Endothelial cell of umbilical vein (primary cell): Measurements from ENCODE around the gene CHCHD3.

Experiments
- EZH2 ChIP-seq: IDR thresholded peaks from 2 replicates; pipeline ENCODE4 v1.6.1; 2012; ENCODE audit warnings: borderline replicate concordance, low read depth, mild to moderate bottlenecking, moderate library complexity, low read length, inconsistent platforms; ENCODE audit not compliant: severe bottlenecking
- JUN ChIP-seq: IDR thresholded peaks from 2 replicates; pipeline ENCODE4 v1.6.1; 2011; ENCODE audit warnings: borderline replicate concordance, low read depth; ENCODE audit not compliant: insufficient read length, insufficient read depth
- POLR2A ChIP-seq: IDR thresholded peaks from 2 replicates; pipeline ENCODE4 v1.6.1; 2012; ENCODE audit warnings: low read depth, mild to moderate bottlenecking, control low read depth, low read length
- POLR2AphosphoS5 ChIP-seq: IDR thresholded peaks from 2 replicates; pipeline ENCODE4 v1.6.1; 2012; ENCODE audit warnings: low read depth, mild to moderate bottlenecking, control low read depth, low read length, moderate library complexity; ENCODE audit not compliant: insufficient read depth
- TF ChIP-seq, protein P1 (sequence below), 2 donors: IDR thresholded peaks; 1 replicate in 1 of 2; 2 replicates in 1 of 2; pipeline ENCODE4 v1.5.1; 2011; ENCODE audit warnings: low read length in 2 of 2, mild to moderate bottlenecking in 2 of 2, moderate library complexity in 2 of 2, control low read depth in 1 of 2, inconsistent platforms in 1 of 2, low read depth in 1 of 2; ENCODE audit not compliant: insufficient read depth in 1 of 2; ENCODE audit errors: extremely low read depth in 1 of 2
- TF ChIP-seq, protein P2 (sequence below): IDR thresholded peaks from 2 replicates; pipeline ENCODE4 v1.6.1; 2011; ENCODE audit not compliant: insufficient read depth, insufficient read length

DNA sequence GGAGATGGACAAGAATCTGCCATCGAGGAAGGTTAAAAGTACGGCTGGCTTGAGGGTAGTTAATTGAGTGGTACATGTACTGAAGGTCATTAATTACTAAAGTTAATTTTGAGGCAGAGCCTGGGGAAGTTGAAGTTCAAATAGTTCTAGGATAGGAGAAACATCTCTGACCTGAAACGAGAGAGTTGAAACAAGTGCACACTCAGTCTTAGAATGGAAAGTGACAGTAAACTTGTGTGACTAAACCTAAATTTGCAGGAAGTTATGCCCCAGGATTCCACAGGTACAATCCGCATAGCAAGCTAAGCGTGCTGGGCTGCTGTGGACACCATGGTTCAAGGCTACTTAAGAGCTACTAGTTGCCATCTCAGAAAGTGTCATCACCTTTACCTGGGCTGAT lies 209.9 kb downstream of the CHCHD3 start:
- TF ChIP-seq, protein P1, sequence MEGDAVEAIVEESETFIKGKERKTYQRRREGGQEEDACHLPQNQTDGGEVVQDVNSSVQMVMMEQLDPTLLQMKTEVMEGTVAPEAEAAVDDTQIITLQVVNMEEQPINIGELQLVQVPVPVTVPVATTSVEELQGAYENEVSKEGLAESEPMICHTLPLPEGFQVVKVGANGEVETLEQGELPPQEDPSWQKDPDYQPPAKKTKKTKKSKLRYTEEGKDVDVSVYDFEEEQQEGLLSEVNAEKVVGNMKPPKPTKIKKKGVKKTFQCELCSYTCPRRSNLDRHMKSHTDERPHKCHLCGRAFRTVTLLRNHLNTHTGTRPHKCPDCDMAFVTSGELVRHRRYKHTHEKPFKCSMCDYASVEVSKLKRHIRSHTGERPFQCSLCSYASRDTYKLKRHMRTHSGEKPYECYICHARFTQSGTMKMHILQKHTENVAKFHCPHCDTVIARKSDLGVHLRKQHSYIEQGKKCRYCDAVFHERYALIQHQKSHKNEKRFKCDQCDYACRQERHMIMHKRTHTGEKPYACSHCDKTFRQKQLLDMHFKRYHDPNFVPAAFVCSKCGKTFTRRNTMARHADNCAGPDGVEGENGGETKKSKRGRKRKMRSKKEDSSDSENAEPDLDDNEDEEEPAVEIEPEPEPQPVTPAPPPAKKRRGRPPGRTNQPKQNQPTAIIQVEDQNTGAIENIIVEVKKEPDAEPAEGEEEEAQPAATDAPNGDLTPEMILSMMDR (IDR thresholded peaks at IDR 0.05; ENCODE audit: extremely low read depth in 1 of 2, insufficient read depth in 1 of 2, low read depth in 1 of 2, low read length in 2 of 2) = no peak
- TF ChIP-seq JUN (no peak), EZH2 (no peak), POLR2AphosphoS5 (no peak), POLR2A (no peak)
- TF ChIP-seq, protein P2, sequence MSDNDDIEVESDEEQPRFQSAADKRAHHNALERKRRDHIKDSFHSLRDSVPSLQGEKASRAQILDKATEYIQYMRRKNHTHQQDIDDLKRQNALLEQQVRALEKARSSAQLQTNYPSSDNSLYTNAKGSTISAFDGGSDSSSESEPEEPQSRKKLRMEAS = no peak
